LHCN-M2 (cell line): ENCODE results near the gene PIP5K1A. TPM values are rescaled to one million over a fixed set of nuclear protein-coding genes. Genes with fewer than 3 reads are reported as not detected.
"Not testable (repeated sequence)": the region's sequence is repeated elsewhere in the genome, so short reads cannot be mapped to it uniquely, and the experiment has no call there.

ENCODE experiments used
- DNase-seq: peaks from one replicate; pipeline ENCODE4 v3.0.0-alpha.2; 2012; ENCODE audit warnings: low read depth
- total RNA-seq: library from RNA; depleted of rRNA; stranded (reverse); fragments of >200 nt; gene quantifications from 2 replicates; pipeline ENCODE4 v1.2.3, GENCODE V29; 2014

PIP5K1A gene
- total RNA-seq, 1 experiment from 2014 or later, result 48.9 TPM

- peak; percentile 76 for DNase-seq
These were observed 53.5 kb downstream of the PIP5K1A start for GRCh38 chr1:151251656-151252470.

DNA sequence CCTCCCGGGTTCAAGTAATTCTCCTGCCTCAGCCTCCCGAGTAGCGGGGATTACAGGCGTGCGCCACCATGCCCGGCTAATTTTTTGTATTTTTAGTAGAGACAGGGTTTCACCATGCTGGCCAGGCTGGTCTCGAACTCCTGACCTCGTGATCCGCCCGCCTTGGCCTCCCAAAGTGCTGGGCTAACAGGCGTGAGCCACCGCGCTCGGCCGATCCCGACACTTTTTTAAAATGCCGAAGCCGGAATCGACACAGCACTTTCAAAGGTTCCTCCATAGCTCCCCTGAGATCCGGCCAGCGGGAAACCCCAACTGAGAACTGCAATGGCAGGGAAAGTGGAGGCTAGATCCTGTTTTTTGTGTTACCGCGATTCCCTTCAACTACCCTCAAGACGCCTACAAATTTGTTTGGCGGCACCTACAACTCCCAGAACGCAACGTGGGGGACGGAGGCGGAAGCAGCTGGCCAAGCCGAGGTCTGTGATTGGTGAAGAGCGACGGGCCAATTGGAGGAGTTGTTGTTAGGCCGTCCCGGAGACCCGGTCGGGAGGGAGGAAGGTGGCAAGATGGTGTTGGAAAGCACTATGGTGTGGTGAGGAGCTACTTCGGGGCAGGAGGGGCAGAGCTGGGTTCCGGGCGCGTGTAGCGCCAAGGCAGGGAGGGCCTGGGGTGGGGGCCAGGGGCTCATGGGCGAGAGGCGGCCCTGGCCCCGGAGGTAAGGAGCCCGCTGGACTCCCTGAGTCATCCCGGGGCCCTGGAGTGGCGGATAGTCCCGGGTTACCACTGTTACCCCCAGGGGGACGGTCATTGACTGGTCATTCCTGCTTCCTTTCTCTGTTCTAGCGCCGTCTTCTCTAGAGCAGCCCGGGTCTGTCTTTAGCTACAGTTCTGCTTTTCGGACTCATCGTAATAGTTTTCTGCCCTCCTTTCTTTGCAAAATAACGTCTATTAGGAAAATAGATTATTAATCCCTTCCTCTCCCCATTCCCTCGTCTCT lies 56.2 kb downstream of the PIP5K1A start, which contains the start of gene PSMD4:
Gene PSMD4 (plus strand): TSS at position 518 of the 997 bp plus-strand sequence. CDS start 49 bp downstream, at position 567.
- peak; percentile 96 for DNase-seq

DNA sequence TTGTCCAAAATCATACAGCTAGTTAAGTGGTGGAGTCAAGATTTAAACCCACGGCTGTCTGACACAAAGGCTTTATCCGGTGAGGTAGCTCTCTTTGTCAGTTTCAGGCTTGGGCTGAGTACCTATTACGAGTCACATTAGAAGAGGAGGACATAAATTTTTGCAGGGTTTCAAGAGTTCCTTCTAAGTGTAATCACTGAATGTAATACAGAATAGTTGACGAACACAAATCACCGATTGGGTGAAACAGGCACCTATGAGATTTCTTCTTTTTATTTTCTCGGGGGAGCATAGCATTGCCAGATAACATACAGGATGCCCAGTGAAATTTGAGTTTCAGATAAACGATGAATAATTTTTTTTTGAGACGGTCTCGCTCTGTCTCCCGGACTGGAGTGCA lies 57.0 kb downstream of the PIP5K1A start:
- peak; percentile 19 for DNase-seq

- no peak for DNase-seq
These were observed 61.0 kb downstream of the PIP5K1A start for GRCh38 chr1:151259351-151259750.

DNA sequence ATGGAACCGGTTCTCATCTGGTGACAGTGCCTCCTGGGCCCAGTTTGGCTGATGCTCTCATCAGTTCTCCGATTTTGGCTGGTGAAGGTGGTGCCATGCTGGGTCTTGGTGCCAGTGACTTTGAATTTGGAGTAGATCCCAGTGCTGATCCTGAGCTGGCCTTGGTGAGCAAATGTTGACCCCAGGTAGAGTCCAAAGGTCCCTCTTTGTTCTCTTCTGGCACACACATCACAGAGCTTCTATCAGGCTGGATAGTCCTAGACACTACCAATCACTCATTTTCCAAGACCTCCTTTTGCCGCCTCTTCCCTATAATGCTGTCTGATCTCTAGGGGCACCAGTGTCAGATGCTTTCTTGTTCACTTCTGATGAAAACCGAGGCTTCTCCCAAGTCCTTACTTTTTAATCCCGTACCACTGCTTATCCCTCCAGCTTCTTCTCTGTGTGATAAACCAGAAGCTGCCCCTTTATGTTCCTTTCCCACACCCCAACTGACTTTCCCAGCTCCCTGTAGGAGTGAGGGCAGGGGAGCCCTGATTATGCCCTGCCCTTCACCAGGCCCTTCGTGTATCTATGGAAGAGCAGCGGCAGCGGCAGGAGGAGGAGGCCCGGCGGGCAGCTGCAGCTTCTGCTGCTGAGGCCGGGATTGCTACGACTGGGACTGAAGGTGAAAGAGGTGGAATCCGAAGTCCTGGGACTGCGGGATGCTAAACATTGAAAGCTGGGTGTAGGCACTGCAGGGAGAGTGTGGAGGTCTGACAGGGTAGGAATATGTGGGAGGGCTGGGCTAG lies 67.3 kb downstream of the PIP5K1A start:
- no peak for DNase-seq

- no peak for DNase-seq
These were observed 68.0 kb downstream of the PIP5K1A start for GRCh38 chr1:151266315-151266714.

DNA sequence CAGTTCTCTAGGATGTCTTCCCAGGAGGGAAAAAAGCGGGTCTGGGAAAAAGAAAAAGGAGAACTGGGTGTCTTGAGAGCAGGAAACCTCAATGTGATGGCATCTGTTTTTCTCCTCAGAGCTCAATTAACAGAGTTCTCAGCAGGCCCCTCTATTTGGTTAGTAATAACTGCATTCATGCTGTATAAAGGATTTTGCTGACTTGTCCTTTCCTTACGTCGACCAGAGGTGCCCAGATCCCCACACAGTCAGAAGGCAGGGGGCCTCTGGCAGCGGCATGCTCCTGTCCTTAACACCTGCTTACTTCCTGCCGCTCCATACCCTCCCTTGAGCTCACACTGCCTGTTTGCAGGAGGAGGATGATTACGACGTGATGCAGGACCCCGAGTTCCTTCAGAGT lies 68.5 kb downstream of the PIP5K1A start:
- DNase-seq, result no peak

DNA sequence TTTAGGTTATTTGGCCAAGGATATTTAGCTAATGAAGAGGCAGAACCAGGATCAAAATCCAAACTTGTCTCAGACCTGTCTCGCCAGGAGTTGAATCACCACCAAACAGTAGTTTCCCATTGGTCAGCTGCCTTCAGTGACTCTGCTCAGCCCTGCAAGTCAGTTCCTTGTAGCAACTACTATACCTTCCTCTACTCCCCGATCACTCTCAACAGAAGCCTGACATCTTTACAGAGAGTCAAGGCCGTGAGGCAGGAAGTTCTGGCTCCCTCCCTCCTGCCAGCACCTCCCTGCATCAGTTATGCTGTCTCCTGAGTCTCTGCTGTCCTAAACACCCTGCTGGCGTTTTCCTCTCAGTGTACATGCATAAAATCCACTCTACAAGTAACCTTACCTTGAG lies 69.4 kb downstream of the PIP5K1A start:
- DNase-seq, result no peak

DNA sequence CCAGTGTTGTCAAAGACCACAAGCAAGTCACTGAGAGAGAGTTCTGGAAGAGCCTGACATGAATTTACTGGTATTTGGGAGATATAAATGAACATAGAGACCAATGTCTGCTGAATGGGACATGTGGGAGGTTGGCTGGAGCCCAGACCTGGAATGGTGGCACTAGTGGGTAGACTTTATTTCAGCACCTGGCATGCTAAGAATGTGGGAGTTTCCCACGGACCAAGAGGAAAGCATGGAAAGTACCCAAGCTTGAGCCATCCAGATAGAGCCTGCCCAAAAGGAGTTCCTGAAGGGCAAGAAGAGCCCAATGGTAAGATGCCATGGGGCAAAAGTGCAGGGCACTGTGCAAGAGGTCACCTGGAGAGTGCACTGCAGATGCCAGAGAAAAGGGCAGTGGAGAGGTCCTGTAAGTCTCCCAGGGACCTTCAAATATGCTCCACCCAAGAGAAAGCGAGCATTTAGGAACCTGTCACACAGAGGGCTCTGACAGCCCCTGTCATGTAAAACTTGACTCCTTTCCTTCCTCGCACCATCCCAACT lies 75.6 kb downstream of the PIP5K1A start:
- DNase-seq, result no peak

GRCh38 chr1:151275341-151275740 lies 77.0 kb downstream of the PIP5K1A start:
- DNase-seq, result not testable (repeated sequence)

GRCh38 chr1:151277249-151277648 lies 78.9 kb downstream of the PIP5K1A start:
- DNase-seq, result no peak

- peak; percentile 97 for DNase-seq
These were observed 83.0 kb downstream of the PIP5K1A start for GRCh38 chr1:151281225-151281968.

DNA sequence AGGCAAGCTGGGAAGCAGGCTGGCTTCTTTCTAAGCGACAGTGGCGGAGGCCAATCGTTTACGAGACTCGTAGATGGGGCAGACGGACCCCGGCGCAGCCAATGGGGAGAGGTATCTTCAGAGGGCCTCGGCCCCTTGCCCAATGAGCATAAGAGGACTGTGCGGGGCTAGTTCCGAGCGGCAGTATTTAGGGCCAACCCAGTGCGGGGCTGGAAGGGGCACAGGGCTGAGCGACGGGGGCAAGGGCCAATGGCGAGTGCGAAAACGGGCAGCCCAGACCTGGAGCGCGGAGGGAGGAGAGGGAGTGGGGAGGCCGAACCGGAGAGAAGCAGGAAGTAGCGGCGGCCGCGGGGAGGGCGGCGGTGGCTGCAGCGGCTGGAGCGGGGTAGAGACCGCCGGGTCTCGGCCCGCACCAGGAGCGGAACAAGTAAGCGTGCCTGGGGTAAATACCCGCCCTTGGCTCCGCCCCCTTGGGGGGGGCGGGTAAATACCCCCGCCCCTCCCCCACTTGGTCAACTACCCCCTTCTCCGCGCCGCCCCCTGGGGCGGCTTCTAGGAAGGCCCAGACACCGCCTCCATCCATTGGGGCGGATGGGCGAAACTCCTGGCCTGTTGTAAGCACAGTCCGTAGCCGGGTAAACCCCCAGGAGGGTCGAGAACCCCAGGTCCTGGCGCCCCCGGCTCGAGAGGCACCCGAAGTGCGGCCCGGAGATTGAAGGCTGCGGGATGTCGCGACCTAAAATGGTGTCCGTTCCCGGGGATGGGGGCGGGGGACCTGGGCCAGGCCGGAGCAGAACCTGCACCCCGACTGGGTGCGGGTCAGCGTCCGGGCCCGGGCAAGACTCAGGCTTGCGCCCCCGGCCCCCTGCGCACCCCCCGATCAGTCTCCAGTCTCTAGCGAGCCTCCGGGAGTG lies 83.9 kb downstream of the PIP5K1A start, which contains the start of gene ZNF687:
Gene ZNF687 (plus strand): TSS at position 331 of the 914 bp plus-strand sequence. CDS start 3,993 bp downstream, outside the sequence.
- DNase-seq, result peak; percentile 100

- DNase-seq, result peak; percentile 12
These were observed 84.8 kb downstream of the PIP5K1A start for GRCh38 chr1:151282883-151283725.

DNA sequence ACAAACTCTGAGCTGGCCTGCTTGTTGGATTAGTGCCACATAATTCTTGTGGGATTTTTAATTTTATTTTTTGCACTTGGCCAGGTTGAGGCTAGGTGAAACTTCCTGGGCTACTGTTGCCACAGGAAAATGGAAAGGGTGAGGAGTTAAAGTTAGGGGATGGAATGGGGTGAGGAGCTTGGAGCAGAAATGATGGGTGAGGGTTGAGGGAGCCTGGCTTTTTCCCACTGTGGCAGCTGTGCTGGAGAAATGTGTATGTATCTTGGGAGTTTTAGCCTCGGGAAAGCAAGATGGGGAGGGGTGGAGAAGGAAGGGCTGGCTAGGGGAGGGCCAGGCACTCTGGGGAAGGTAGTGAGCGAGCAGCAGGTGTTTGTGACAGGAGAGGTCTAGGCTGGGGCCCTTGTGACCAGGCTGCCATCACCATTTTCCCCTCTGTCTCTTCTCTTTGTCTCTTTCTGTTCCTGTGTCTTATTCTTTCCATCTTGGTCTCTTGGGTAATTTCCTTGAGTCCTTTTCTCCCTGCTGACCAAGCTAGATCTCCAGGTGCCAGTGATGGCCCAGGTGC lies 85.7 kb downstream of the PIP5K1A start:
- DNase-seq, result no peak

DNA sequence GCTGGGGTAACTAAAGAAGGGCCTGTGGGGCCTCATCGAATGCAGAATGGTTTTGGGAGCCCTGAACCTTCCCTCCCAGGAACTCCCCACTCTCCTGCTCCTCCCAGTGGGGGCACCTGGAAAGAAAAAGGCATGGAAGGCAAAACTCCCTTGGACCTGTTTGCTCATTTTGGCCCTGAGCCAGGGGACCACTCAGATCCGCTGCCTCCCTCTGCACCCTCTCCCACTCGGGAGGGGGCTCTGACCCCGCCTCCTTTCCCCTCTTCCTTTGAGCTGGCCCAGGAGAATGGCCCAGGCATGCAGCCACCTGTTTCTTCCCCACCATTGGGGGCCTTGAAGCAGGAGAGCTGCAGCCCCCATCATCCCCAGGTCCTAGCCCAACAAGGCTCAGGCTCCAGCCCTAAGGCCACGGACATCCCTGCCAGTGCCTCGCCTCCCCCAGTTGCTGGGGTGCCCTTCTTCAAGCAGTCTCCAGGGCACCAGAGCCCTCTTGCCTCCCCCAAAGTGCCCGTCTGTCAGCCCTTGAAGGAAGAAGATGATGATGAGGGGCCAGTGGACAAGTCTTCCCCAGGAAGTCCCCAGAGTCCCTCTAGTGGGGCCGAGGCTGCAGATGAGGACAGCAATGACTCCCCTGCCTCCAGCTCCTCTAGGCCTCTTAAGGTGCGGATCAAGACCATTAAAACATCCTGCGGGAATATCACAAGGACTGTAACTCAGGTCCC lies 88.4 kb downstream of the PIP5K1A start:
- no peak for DNase-seq

DNA sequence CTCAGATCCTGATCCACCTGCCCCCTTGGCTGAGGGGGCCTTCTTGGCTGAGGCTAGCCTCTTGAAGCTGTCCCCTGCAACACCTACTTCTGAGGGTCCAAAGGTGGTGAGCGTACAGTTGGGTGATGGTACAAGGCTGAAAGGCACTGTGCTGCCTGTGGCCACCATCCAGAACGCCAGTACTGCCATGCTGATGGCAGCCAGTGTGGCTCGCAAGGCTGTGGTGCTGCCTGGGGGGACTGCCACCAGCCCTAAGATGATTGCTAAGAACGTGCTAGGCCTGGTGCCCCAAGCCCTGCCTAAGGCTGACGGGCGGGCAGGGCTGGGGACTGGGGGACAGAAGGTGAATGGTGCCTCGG lies 89.0 kb downstream of the PIP5K1A start:
- DNase-seq, result no peak
